ENCODE results near the gene OXLD1. TPM values are rescaled to one million over a fixed set of nuclear protein-coding genes. Genes with fewer than 3 reads are reported as not detected.

The OXLD1 gene
- total RNA-seq, 2 donors from 2014 or later: 19.3 to 19.6 TPM

GRCh38 chr17:81693509-81694210 is 27.3 kb upstream of the OXLD1 start:
- no peak overlapping the region for H3K27ac ChIP-seq
- H3K9me3 ChIP-seq: no peaks in the 10 kb centered on the region
- H3K27me3 ChIP-seq: no peaks in the 10 kb centered on the region
- no peak for TF ChIP-seq CTCF (IDR thresholded peaks at IDR 0.05)
- peaks cover 93% of the 10 kb centered on the region for H3K36me3 ChIP-seq
- H3K4me1 ChIP-seq: peaks cover 0 to 18% of the 10 kb centered on the region in 2 donors
- H3K4me3 ChIP-seq: no peak overlapping the region
- DNase-seq (ENCODE audit: low spot score): no peak

DNA sequence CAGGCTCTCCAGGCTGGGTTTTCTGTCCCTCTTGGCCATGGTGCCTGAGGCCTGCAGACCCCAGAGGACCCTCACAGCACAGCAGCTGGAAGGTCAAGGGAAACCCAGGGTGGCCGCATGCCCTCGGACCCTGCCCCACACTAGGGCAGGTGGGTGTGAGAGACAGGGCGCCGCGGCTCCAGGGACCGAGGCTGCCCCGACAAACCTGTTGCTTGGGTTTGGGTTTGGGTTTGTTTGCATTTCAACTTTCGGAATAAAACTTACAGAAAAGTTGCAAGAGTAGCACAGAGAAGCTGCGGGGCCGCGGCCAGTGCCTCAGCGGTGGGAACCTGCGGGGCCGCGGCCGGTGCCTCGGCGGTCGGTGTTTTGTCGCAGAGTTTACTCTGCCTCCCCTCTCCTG is 25.2 kb upstream of the OXLD1 start:
- Histone ChIP-seq H3K9me3 (no peaks in the 10 kb centered on the region), H3K27ac (no peak overlapping the region), H3K36me3 (peaks cover 100% of the 10 kb centered on the region), H3K4me3 (no peak overlapping the region), H3K27me3 (no peaks in the 10 kb centered on the region), H3K4me1 (peaks cover 0 to 2% of the 10 kb centered on the region in 2 donors)
- TF ChIP-seq CTCF (IDR thresholded peaks at IDR 0.05): no peak
- DNase-seq (ENCODE audit: low spot score): no peak

DNA sequence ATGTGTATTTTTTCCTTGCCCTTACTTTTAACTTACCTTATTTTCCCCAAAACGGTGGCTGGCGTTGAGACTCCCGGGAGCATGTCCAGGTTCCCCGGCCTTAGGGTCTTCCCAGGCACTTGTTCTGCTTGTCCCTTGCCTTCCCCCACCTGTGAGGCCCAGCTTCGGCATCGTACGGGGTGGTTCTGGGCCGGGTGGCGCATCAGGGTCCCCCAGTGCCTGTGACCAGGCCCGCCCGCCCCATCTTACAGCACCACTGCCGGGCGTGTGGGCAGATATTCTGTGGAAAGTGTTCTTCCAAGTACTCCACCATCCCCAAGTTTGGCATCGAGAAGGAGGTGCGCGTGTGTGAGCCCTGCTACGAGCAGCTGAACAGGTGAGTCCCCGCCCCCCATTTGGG is 24.8 kb upstream of the OXLD1 start:
- Histone ChIP-seq H3K27me3 (no peaks in the 10 kb centered on the region), H3K4me1 (no peaks in the 10 kb centered on the region), H3K27ac (no peak overlapping the region), H3K36me3 (peaks cover 100% of the 10 kb centered on the region), H3K4me3 (no peak overlapping the region), H3K9me3 (no peaks in the 10 kb centered on the region)
- DNase-seq (ENCODE audit: low spot score): no peak
- no peak for TF ChIP-seq CTCF (IDR thresholded peaks at IDR 0.05)

GRCh38 chr17:81690549-81690948 is 24.1 kb upstream of the OXLD1 start:
- no peaks in the 10 kb centered on the region for H3K9me3 ChIP-seq

GRCh38 chr17:81690066-81690465 is 23.7 kb upstream of the OXLD1 start:
- H3K36me3 ChIP-seq: peaks cover 98% of the 10 kb centered on the region

More at GRCh38 chr17:81690549-81690948, 24.1 kb upstream of the OXLD1 start:
- peaks cover 100% of the 10 kb centered on the region for H3K36me3 ChIP-seq
- no peaks in the 10 kb centered on the region for H3K27me3 ChIP-seq
- H3K4me1 ChIP-seq: peaks cover 0 to 5% of the 10 kb centered on the region in 2 donors
- no peak overlapping the region for H3K4me3 ChIP-seq
- TF ChIP-seq CTCF (IDR thresholded peaks at IDR 0.05): no peak
- no peak overlapping the region for H3K27ac ChIP-seq
- DNase-seq (ENCODE audit: low spot score): no peak

More at GRCh38 chr17:81690066-81690465, 23.7 kb upstream of the OXLD1 start:
- no peaks in the 10 kb centered on the region for H3K27me3 ChIP-seq
- no peak overlapping the region for H3K4me3 ChIP-seq
- no peak overlapping the region for H3K27ac ChIP-seq
- TF ChIP-seq CTCF (IDR thresholded peaks at IDR 0.05): no peak
- peaks cover 0 to 10% of the 10 kb centered on the region in 2 donors for H3K4me1 ChIP-seq
- DNase-seq (ENCODE audit: low spot score): no peak
- no peaks in the 10 kb centered on the region for H3K9me3 ChIP-seq
